SH-SY5Y (cell line): ENCODE measurements around the gene SPATA16.

ENCODE experiments used
- GATA2 ChIP-seq: IDR thresholded peaks from 2 replicates; pipeline ENCODE4 v1.6.1; 2011; ENCODE audit warnings: mild to moderate bottlenecking, low read depth, low read length
- GATA3 ChIP-seq: IDR thresholded peaks from 2 replicates; pipeline ENCODE4 v1.6.1; 2011; ENCODE audit warnings: low read depth, mild to moderate bottlenecking, low read length, moderate library complexity

DNA sequence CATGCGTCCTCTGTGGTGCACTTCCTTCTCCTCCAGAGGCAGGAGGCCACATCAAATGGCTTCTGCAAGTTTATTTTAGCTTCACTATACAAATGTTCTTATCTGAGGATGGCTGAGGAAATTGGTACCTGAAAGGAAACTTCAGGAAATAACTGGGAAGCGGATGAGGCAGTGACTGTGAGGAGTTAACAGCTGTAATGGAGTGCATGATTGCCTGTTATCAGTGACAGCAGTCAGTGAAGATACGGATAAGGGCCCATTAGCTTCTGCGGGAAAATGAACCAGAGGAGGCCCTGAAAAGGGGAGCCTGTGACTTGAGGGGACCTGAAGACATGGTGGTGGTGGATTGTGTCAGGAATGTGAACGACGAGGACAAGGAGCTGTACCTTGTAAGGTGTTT lies 51.8 kb downstream of the SPATA16 start:
- TF ChIP-seq GATA3 (no peak), GATA2 (no peak)
